GM23338 (cell line): ENCODE results near the gene TMPRSS9. TPM values are rescaled to one million over a fixed set of nuclear protein-coding genes. Genes with fewer than 3 reads are reported as not detected.

Experiments used
- ATAC-seq: fragments of 200-7000 bp; cut with Tn5 transposase; 3 replicates; pipeline ENCODE4 v1.9.1; 2020
- DNase-seq: peaks from one replicate; pipeline ENCODE4 v3.0.0-alpha.2; 2015; ENCODE audit warnings: low spot score
- H2AFZ ChIP-seq: fragments of 200-600 bp; sonication (generic); 2 replicates; pipeline ENCODE4 v1.8.0; 2016; ENCODE audit warnings: antibody characterized with exemption, mild to moderate bottlenecking, moderate library complexity
- H3F3A ChIP-seq: fragments of 200-600 bp; sonication (generic); replicated peaks from 2 replicates; pipeline ENCODE4 v1.8.0; 2017; ENCODE audit warnings: antibody characterized with exemption, mixed run types, low read depth
- H3K27ac ChIP-seq: fragments of 200-600 bp; sonication (generic); 2 replicates; pipeline ENCODE4 v1.6.1; 2016; ENCODE audit warnings: low read depth
- H3K27me3 ChIP-seq: fragments of 200-600 bp; sonication (generic); 2 replicates; pipeline ENCODE4 v1.8.0; 2016; ENCODE audit warnings: mild to moderate bottlenecking, mixed run types, moderate library complexity; ENCODE audit not compliant: insufficient read depth
- H3K36me3 ChIP-seq: fragments of 200-600 bp; sonication (generic); 2 replicates; pipeline ENCODE4 v1.8.0; 2016; ENCODE audit warnings: mild to moderate bottlenecking; ENCODE audit not compliant: insufficient read depth
- H3K4me1 ChIP-seq: fragments of 200-600 bp; sonication (generic); 2 replicates; pipeline ENCODE4 v1.8.0; 2016; ENCODE audit warnings: mild to moderate bottlenecking, moderate library complexity; ENCODE audit not compliant: insufficient read depth
- H3K4me2 ChIP-seq: fragments of 200-600 bp; sonication (generic); 2 replicates; pipeline ENCODE4 v1.7.1; 2017; ENCODE audit warnings: mixed run types
- H3K4me3 ChIP-seq: fragments of 200-600 bp; sonication (generic); 2 replicates; pipeline ENCODE4 v1.6.1; 2016; ENCODE audit warnings: mixed run types
- H3K79me2 ChIP-seq: fragments of 200-600 bp; sonication (generic); replicated peaks from 2 replicates; pipeline ENCODE4 v1.8.0; 2017; ENCODE audit warnings: mild to moderate bottlenecking; ENCODE audit not compliant: insufficient read depth
- H3K9me2 ChIP-seq: fragments of 200-600 bp; sonication (generic); 2 replicates; pipeline ENCODE4 v1.8.0; 2017; ENCODE audit not compliant: insufficient read depth
- H4K20me1 ChIP-seq: fragments of 200-600 bp; sonication (generic); replicated peaks from 2 replicates; pipeline ENCODE4 v1.8.0; 2017; ENCODE audit warnings: mild to moderate bottlenecking; ENCODE audit not compliant: insufficient read depth
- H3K27ac Mint-ChIP-seq: 2 replicates; pipeline ENCODE4 v1.8.0; 2020; ENCODE audit warnings: inconsistent platforms, mild to moderate bottlenecking, moderate library complexity, mixed read lengths
- H3K27me3 Mint-ChIP-seq: 3 replicates; pipeline ENCODE4 v1.8.0; 2022; ENCODE audit warnings: low read depth, mild to moderate bottlenecking, moderate library complexity, mixed read lengths, inconsistent platforms; ENCODE audit not compliant: insufficient read depth, poor library complexity
- H3K36me3 Mint-ChIP-seq: 3 replicates; pipeline ENCODE4 v1.8.0; 2021; ENCODE audit warnings: low read depth, mild to moderate bottlenecking, inconsistent platforms, moderate library complexity, mixed read lengths
- H3K4me1 Mint-ChIP-seq: 3 replicates; pipeline ENCODE4 v1.8.0; 2020; ENCODE audit warnings: mild to moderate bottlenecking, inconsistent platforms, mixed read lengths
- H3K4me3 Mint-ChIP-seq: 3 replicates; pipeline ENCODE4 v1.8.0; 2021; ENCODE audit warnings: moderate library complexity, mild to moderate bottlenecking, inconsistent platforms, mixed read lengths
- H3K9me3 Mint-ChIP-seq: 3 replicates; pipeline ENCODE4 v1.8.0; 2020; ENCODE audit warnings: moderate library complexity, mild to moderate bottlenecking, inconsistent platforms, mixed read lengths
- CREB1 ChIP-seq: fragments of 250-450 bp; sonication (Bioruptor Pico); IDR thresholded peaks from 2 replicates; pipeline ENCODE4 v1.5.0; 2020; ENCODE audit warnings: low read depth, mild to moderate bottlenecking, moderate library complexity
- CTCF ChIP-seq, 2 experiments: fragments of 200-600 bp in 1 of 2; sonication (generic) in 1 of 2; conservative IDR thresholded peaks; 2 replicates each; pipeline versions ENCODE4 v1.5.1 to v1.6.1; 2016 to 2017; ENCODE audit warnings: antibody characterized with exemption in 2 of 2, low read depth in 2 of 2, mild to moderate bottlenecking in 2 of 2, moderate library complexity in 1 of 2
- ETS1 ChIP-seq: IDR thresholded peaks from 2 replicates; pipeline ENCODE4 v1.6.1; 2016; ENCODE audit warnings: antibody characterized with exemption
- EZH2 ChIP-seq: fragments of 200-600 bp; sonication (generic); IDR thresholded peaks from one replicate; pipeline ENCODE4 v1.8.0; 2017; ENCODE audit warnings: antibody characterized with exemption, mild to moderate bottlenecking, low read depth; ENCODE audit not compliant: unreplicated experiment
- EZH2phosphoT487 ChIP-seq: fragments of 200-600 bp; sonication (generic); IDR thresholded peaks from one replicate; pipeline ENCODE4 v1.8.1; 2018; ENCODE audit warnings: antibody characterized with exemption; ENCODE audit not compliant: unreplicated experiment
- JUNB ChIP-seq: IDR thresholded peaks from one replicate; pipeline ENCODE4 v1.6.1; 2016; ENCODE audit warnings: antibody characterized with exemption; ENCODE audit not compliant: unreplicated experiment
- NANOG ChIP-seq: IDR thresholded peaks from 2 replicates; pipeline ENCODE4 v1.6.1; 2016; ENCODE audit warnings: antibody characterized with exemption, borderline replicate concordance
- POLR2AphosphoS5 ChIP-seq: IDR thresholded peaks from 2 replicates; pipeline ENCODE4 v1.6.1; 2016; ENCODE audit warnings: antibody characterized with exemption, low read depth
- REST ChIP-seq: IDR thresholded peaks from one replicate; pipeline ENCODE4 v1.6.1; 2018; ENCODE audit warnings: antibody characterized with exemption; ENCODE audit not compliant: unreplicated experiment
- STAT1 ChIP-seq: IDR thresholded peaks from one replicate; pipeline ENCODE4 v1.6.1; 2016; ENCODE audit warnings: antibody characterized with exemption; ENCODE audit not compliant: unreplicated experiment
- ZNF114 ChIP-seq: fragments of 250-450 bp; sonication (Bioruptor Pico); IDR thresholded peaks from 2 replicates; pipeline ENCODE4 v1.5.0; 2020; ENCODE audit warnings: mild to moderate bottlenecking, moderate library complexity
- polyA plus RNA-seq: library from polyadenylated mRNA; unstranded; fragments of >200 nt; fragmentation: Nextera tagmentation; extraction: Ambion mirVana; gene quantifications from 2 replicates; pipeline ENCODE4 v1.2.1, GENCODE V29; 2016
- total RNA-seq: library from RNA; depleted of rRNA; stranded (reverse); fragments of >200 nt; shearing (Covaris generic); gene quantifications from 2 replicates; pipeline ENCODE4 v1.2.3, GENCODE V29; 2014

Gene TMPRSS9
- total and polyA plus RNA-seq, 2 experiments from 2014 or later, result 0.05 to 0.28 TPM

GRCh38 chr19:2353887-2354592 lies 6.0 kb upstream of the TMPRSS9 start:
- H3K36me3 Mint-ChIP-seq, result no peaks in the 10 kb centered on the region

GRCh38 chr19:2354670-2355069 lies 5.4 kb upstream of the TMPRSS9 start:
- Mint-ChIP-seq H3K27ac (no peak overlapping the region), H3K36me3 (no peaks in the 10 kb centered on the region), H3K27me3 (peaks cover 13% of the 10 kb centered on the region), H3K4me3 (no peak overlapping the region), H3K4me1 (no peaks in the 10 kb centered on the region), H3K9me3 (no peaks in the 10 kb centered on the region; the same call in 2 of the 3 replicates)
- Histone ChIP-seq H4K20me1 (no peaks in the 10 kb centered on the region), H3K9me2 (no peaks in the 10 kb centered on the region), H3K36me3 (no peaks in the 10 kb centered on the region), H3F3A (no peaks in the 10 kb centered on the region), H2AFZ (no peak overlapping the region), H3K79me2 (no peaks in the 10 kb centered on the region), H3K4me2 (no peak overlapping the region), H3K4me1 (no peaks in the 10 kb centered on the region), H3K27me3 (no peaks in the 10 kb centered on the region), H3K4me3 (no peak overlapping the region), H3K27ac (no peak overlapping the region)
- DNase-seq (no peak), ATAC-seq (no peak)
- TF ChIP-seq POLR2AphosphoS5 (no peak), ZNF114 (CRISPR knock-in tag) (no peak), ETS1 (no peak), NANOG (no peak), STAT1 (no peak), REST (no peak), CREB1 (CRISPR knock-in tag) (no peak), EZH2 (no peak), CTCF (conservative IDR thresholded peaks at IDR 0.05; ENCODE audit: low read depth in 2 of 2) (no peak), EZH2phosphoT487 (no peak)

More at GRCh38 chr19:2353887-2354592, 6.0 kb upstream of the TMPRSS9 start:
- H3K4me1 ChIP-seq, result no peaks in the 10 kb centered on the region
- no peaks in the 10 kb centered on the region for H4K20me1 ChIP-seq
- H3K4me1 Mint-ChIP-seq, result no peaks in the 10 kb centered on the region
- H3K27me3 ChIP-seq, result no peaks in the 10 kb centered on the region
- H3F3A ChIP-seq, result no peaks in the 10 kb centered on the region
- TF ChIP-seq CTCF (conservative IDR thresholded peaks at IDR 0.05; ENCODE audit: low read depth in 2 of 2) (peak in 1 of 2 experiments; percentile 18; a peak in 1 of 4 replicates), JUNB (no peak)
- H3K27me3 Mint-ChIP-seq, result peaks cover 12% of the 10 kb centered on the region
- no peaks in the 10 kb centered on the region for H3K79me2 ChIP-seq
- H2AFZ ChIP-seq, result no peak overlapping the region
- DNase-seq, result no peak
- no peak overlapping the region for H3K27ac Mint-ChIP-seq
- H3K9me2 ChIP-seq, result no peaks in the 10 kb centered on the region
- H3K4me3 Mint-ChIP-seq, result no peak overlapping the region
- H3K4me2 ChIP-seq, result no peak overlapping the region
- peak; percentile 22; the same call in 2 of the 3 replicates for ATAC-seq
- H3K27ac ChIP-seq, result no peak overlapping the region
- H3K9me3 Mint-ChIP-seq, result no peaks in the 10 kb centered on the region; the same call in 2 of the 3 replicates
- H3K36me3 ChIP-seq, result no peaks in the 10 kb centered on the region
- H3K4me3 ChIP-seq, result no peak overlapping the region
